Measurements from ENCODE around the gene MORC2. TPM values are rescaled to one million over a fixed set of nuclear protein-coding genes. Genes with fewer than 3 reads are reported as not detected.

The MORC2 gene
- 29.5 TPM for total RNA-seq

GRCh38 chr22:30968015-30968923 lies at the start of gene MORC2:
TSS of gene MORC2 (minus strand) at chr22:30968774. CDS start at chr22:30967889, 885 bp downstream.
- intact Hi-C loops (cut with DNase I), result loop anchor here (5.0 kb wide), 1 partner anchor 119 kb away; no protein-coding TSS in a partner anchor
- DNase-seq (ENCODE audit: low spot score) (no peak), ATAC-seq (peak; percentile 7)

- no peak for ATAC-seq
- DNase-seq (ENCODE audit: low spot score), result no peak
- intact Hi-C loops (cut with DNase I), result no loop called here
Observed at GRCh38 chr22:31005535-31005934, 37.0 kb upstream of the MORC2 start.

GRCh38 chr22:31001124-31001770 lies 32.7 kb upstream of the MORC2 start:
- intact Hi-C loops (cut with DNase I), result no loop called here
- ATAC-seq (no peak), DNase-seq (ENCODE audit: low spot score) (no peak)

GRCh38 chr22:30998329-30998728 lies 29.8 kb upstream of the MORC2 start:
- ATAC-seq, result no peak
- DNase-seq (ENCODE audit: low spot score), result no peak

GRCh38 chr22:30996462-30996861 lies 27.9 kb upstream of the MORC2 start:
- no peak for DNase-seq (ENCODE audit: low spot score)
- intact Hi-C loops (cut with DNase I), result no loop called here
- no peak for ATAC-seq

More at GRCh38 chr22:30998329-30998728, 29.8 kb upstream of the MORC2 start:
- intact Hi-C loops (cut with DNase I), result no loop called here

GRCh38 chr22:30994960-30995359 lies 26.4 kb upstream of the MORC2 start:
- no peak for DNase-seq (ENCODE audit: low spot score)
- intact Hi-C loops (cut with DNase I), result no loop called here
- no peak for ATAC-seq

- no peak for DNase-seq (ENCODE audit: low spot score)
- intact Hi-C loops (cut with DNase I), result no loop called here
- no peak for ATAC-seq
Observed at GRCh38 chr22:30992565-30992964, 24.0 kb upstream of the MORC2 start.

- ATAC-seq (no peak), DNase-seq (ENCODE audit: low spot score) (no peak)
- intact Hi-C loops (cut with DNase I), result no loop called here
Observed at GRCh38 chr22:30990690-30991089, 22.1 kb upstream of the MORC2 start.

- intact Hi-C loops (cut with DNase I), result no loop called here
- ATAC-seq, result no peak
Observed at GRCh38 chr22:30989474-30989873, 20.9 kb upstream of the MORC2 start.

GRCh38 chr22:30985561-30986208 lies 17.1 kb upstream of the MORC2 start:
- no peak for ATAC-seq
- intact Hi-C loops (cut with DNase I), result no loop called here
- DNase-seq (ENCODE audit: low spot score), result no peak

More at GRCh38 chr22:30989474-30989873, 20.9 kb upstream of the MORC2 start:
- DNase-seq (ENCODE audit: low spot score), result no peak

GRCh38 chr22:30984317-30984716 lies 15.7 kb upstream of the MORC2 start:
- ATAC-seq (no peak), DNase-seq (ENCODE audit: low spot score) (no peak)
- intact Hi-C loops (cut with DNase I), result no loop called here

GRCh38 chr22:30982512-30982911 lies 13.9 kb upstream of the MORC2 start:
- DNase-seq (ENCODE audit: low spot score) (no peak), ATAC-seq (no peak)
- intact Hi-C loops (cut with DNase I), result no loop called here

GRCh38 chr22:30979932-30980331 lies 11.4 kb upstream of the MORC2 start:
- ATAC-seq, result no peak
- intact Hi-C loops (cut with DNase I), result loop anchor here (10.0 kb wide), 1 partner anchor 55 kb away; no protein-coding TSS in a partner anchor
- no peak for DNase-seq (ENCODE audit: low spot score)

- DNase-seq (ENCODE audit: low spot score) (no peak), ATAC-seq (no peak)
- intact Hi-C loops (cut with DNase I), result loop anchor here (10.0 kb wide), 1 partner anchor 56 kb away; no protein-coding TSS in a partner anchor
Observed at GRCh38 chr22:30978304-30978962, 9.9 kb upstream of the MORC2 start.

GRCh38 chr22:30970356-30970746 lies 1.8 kb upstream of the MORC2 start:
- intact Hi-C loops (cut with DNase I), result loop anchor here (10.0 kb wide), 1 partner anchor 64 kb away; no protein-coding TSS in a partner anchor
- DNase-seq (ENCODE audit: low spot score), result no peak
- ATAC-seq, result no peak

GRCh38 chr22:30969532-30970355 lies 1.2 kb upstream of the MORC2 start:
- no peak for ATAC-seq
- DNase-seq (ENCODE audit: low spot score), result peak; percentile 59

GRCh38 chr22:30968924-30969531 lies 454 bp upstream of the MORC2 start, which contains the start of gene TUG1:
TSS of gene TUG1 (plus strand) at chr22:30969265.
- intact Hi-C loops (cut with DNase I), result loop anchor here (5.0 kb wide), 1 partner anchor 118 kb away; no protein-coding TSS in a partner anchor
- peak; percentile 100 for ATAC-seq

More at GRCh38 chr22:30969532-30970355, 1.2 kb upstream of the MORC2 start:
- intact Hi-C loops (cut with DNase I), result loop anchor here (5.0 to 10.0 kb wide), 2 partner anchors 65 to 118 kb away; no protein-coding TSS in a partner anchor

More at GRCh38 chr22:30968924-30969531, 454 bp upstream of the MORC2 start, which contains the start of gene TUG1:
- peak; percentile 99 for DNase-seq (ENCODE audit: low spot score)
